Renal pelvis (tissue), 4 donors: ENCODE results near the gene ATG5. TPM values are rescaled to one million over a fixed set of nuclear protein-coding genes. Genes with fewer than 3 reads are reported as not detected.

Source experiments
- DNase-seq: peaks from one replicate; pipeline ENCODE4 v3.0.0-alpha.2; 2013
- polyA plus RNA-seq, 3 donors: library from polyadenylated mRNA; unstranded; fragments of 120-200 nt; gene quantifications; one replicate each; pipeline ENCODE4 v1.2.1, GENCODE V29; 2013; ENCODE audit not compliant: insufficient read length in 3 of 3

Gene ATG5
- polyA plus RNA-seq, 3 donors, result 43.9 to 49.6 (median 46.1) TPM

DNA sequence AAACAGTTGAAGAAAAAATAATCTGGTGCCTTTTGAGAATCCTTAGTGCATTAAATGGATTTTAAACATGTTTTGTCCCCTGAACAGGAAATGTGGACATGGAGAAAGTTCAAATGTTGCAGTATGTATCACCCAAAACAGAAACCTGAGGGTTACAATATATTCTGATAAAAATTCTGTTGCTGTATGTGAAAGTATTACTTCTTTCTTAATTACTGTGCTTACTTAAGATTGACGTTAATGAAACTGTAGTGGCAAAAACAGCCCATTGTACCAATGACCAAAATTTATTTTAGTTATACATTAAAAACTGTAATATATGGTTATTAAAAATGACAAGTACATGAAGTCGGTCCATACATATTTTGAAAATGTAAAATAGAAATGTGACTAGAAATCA is 138.8 kb downstream of the ATG5 start:
- DNase-seq, result no peak

- no peak for DNase-seq
These were observed 139.4 kb downstream of the ATG5 start for GRCh38 chr6:106186172-106186571.

- DNase-seq, result no peak
These were observed 139.9 kb downstream of the ATG5 start for GRCh38 chr6:106185615-106186014.

GRCh38 chr6:106184629-106185028 is 140.9 kb downstream of the ATG5 start:
- DNase-seq, result no peak

DNA sequence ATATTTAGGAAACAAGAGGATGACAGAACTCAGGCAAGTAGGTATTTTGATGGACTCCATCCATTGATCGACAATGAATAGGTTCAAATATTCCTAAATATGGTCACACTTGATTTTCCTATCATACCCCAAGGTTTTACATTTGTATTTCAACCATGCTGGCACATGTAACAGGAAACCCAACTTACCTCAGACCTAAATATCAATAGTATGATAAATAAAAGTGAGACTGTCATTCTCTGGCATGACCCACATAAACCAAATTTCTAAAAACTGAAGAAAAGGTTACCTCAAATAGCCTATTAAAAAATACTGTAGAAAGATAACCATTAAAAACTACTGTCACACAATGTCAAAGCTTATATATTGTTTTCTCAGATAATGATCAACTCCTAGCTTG is 142.1 kb downstream of the ATG5 start:
- no peak for DNase-seq

GRCh38 chr6:106182455-106182854 is 143.1 kb downstream of the ATG5 start:
- DNase-seq, result no peak

GRCh38 chr6:106181664-106182418 is 143.7 kb downstream of the ATG5 start:
- DNase-seq, result no peak

DNA sequence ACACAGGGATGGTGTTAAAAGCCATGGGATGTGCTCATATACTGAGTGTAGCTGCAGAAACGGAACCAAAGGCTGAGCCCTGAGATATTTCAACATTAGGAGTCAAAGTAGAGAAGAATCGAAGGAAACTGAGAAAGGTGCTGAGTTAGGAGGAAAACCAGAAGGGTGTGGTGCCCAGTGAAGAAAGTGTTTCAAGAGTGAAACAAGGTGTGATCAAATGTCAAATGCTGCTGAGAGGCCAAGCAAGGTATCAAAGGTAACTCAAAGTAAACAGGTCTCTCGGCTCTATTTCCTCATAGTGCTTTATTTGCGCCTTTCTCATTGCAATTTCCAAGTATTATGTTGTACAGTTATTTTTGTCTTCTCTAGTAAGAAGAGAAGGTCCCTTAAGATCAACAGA is 145.4 kb downstream of the ATG5 start:
- no peak for DNase-seq

- DNase-seq, result no peak
These were observed 146.7 kb downstream of the ATG5 start for GRCh38 chr6:106178900-106179299.

- DNase-seq, result no peak
These were observed 147.8 kb downstream of the ATG5 start for GRCh38 chr6:106177786-106178185.

GRCh38 chr6:106173124-106173879 is 152.3 kb downstream of the ATG5 start:
- DNase-seq, result no peak

DNA sequence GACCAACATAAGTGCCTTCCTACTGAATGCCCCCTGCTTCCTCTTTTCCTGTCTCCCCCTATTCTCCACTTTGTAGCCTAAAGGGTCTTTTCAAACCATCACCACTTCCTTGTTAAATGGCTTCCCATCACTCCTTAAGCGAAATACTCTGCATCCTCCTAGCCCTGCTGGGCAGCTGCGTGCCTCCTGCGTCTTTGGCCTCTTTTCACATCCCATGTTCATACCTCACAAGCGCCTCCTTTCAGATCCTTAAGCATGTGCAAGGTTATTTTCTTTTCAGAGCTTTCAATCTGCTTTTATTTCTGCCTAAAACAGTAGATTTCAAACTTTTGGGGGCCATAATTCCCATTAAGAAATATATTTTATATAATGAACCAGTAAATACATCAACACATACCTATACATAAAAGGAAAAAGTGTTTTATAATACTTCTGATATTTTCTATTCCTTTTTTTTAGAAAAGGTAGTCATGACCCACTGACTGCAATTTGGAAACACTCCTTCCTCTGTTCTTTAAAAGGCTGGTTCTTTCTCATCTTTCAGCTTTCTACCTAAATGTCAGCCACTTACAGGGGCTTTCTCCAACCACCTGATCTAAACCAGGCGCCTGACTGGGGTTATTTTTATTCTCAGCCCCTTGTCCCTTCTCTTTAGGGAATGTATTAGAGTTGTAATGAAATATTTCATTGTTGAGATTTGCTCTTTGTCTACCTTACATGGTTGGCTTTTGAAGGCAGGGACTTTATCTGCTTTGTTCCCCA is 155.3 kb downstream of the ATG5 start:
- no peak for DNase-seq

- no peak for DNase-seq
These were observed 156.0 kb downstream of the ATG5 start for GRCh38 chr6:106169517-106169916.

DNA sequence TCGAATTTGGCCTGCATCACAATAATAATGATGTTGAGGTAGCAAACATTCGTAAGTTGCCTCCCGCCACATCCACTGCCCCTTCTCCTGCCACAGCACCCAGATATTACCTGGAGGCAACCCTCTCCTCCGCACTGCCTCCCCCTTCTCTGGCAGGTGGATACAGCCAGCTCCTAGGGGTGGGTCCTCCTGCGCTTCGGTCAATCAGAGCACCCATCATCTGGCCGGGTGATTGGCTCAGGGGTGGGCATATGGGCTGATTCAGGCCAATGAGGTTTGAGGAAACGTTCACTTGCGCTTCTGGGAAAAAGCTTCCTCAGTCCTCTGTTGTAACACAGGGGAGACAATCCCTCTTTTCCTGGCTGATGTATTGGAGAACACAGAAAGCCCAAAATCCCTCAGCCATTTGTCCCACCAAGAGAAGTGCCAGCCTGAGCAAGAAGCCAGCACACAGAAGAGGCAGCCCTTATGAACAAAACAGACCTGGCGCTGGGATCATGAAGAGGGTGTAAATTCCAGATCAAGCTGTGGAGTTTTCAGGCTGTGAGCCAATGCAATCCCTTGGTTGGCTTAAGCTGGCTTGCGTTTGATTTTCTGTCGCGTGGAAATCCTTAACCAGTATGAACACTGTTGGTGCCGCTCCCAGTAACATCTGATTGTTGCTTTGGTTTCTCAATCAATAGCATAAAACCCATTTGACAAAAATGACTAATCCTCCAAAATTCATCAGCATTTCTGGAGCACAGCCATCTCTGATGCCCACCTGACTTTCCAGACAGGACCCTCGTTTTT is 157.3 kb downstream of the ATG5 start:
- no peak for DNase-seq

DNA sequence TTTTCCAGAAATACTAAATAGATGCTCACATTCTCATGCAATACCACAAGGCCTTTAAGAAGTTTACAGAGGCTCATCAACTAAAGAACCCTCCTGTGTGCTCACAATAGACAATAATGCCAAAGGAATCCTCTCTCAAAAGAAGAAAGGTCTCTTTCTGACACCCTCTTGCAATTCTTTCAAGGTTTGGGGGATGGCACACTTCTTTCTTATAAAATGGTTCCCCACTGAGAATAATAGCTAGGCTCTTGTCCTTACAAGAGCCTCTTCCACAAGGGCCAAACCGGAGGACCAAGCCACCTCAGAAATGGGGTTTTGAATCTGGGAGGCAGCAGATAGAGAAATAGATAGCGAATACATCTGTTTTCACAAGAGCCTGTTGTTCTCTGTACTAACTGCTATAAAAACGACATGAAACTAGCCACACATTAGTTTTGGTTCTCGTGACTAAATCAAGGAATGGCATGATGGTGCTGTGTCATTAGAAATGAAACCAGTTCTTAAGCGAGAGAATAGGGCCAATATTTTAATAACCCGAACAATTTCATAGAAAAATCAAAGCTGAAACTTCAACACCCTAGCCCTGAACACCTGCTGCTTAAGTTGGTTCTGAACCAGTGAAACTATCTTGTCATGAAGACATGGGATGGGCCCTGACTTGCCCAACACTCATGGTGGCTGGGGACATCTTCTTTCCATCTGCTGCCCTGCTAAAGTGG is 158.3 kb downstream of the ATG5 start:
- no peak for DNase-seq

DNA sequence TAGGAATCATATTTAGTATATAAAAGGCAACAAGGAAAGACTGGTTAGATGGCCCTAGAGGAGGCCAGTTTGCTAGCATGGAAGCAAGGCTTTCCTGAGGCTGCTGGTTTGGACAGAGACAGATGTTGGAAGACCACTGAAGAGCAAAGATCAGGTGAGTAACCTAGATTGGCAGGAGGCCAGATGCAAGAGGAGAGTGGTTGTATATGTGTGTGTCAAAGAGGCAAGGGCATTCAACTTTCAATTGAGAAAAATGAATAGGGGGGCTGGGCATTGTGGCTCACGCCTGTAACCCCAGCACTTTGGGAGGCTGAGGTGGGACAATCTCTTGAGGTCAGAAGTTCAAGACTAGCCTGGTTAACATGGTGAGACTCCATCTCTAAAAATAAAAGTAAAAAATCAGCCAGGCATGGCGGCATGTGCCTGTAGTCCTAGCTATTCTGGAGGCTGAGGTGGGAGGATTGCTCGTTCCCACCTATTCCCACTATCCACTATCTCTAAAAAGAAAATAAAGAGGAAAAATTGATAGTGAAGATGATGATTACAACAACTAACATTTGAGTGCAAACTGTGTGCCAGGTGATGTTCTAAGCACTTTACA is 159.6 kb downstream of the ATG5 start:
- no peak for DNase-seq

- DNase-seq, result peak; percentile 15
These were observed 161.3 kb downstream of the ATG5 start for GRCh38 chr6:106163966-106164877.

DNA sequence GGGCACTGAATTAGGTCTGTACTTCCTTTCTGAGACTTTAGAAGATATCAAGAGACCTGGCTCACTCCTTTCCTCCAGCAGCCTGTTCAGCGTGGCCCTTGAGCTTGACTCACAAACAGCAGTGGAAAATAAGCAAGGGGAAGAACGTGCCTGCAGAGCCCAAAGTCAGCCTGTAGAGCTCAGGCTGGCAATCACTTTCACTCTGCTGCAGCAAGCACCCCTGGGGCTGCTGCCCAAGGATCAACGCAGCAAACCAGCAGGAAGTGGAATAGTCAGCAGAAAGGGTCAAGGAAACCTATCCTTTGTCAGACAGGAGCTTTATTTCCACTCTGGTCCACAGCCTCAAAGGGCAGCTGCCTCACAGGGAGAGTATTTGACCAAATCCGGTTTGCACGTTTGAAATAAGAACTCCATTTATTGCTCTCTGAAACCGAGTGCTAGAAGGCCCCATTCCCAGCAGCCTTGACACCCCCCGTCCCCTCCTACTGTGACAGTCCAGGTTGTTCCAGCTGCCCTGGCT is 162.1 kb downstream of the ATG5 start:
- DNase-seq, result no peak

DNA sequence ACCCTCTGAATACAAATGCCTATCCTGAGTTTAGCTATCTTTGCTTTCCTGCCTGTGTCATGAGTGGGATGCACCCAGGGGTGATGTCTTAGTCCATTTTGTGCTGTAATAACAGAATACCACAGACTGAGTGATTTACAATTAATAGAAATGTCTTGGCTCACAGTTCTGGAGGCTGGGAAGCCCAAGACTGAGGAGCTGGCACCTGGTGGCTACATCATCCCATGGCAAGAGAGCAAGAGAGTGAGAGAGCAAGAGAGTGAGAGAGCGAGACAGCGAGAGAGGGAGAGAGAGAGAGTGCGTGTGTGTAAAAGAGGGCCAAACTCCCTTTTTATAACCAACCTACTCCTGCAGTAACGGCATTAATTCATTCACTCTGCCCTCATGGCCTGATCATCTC is 162.6 kb downstream of the ATG5 start:
- no peak for DNase-seq
